ENCODE measurements around the gene PHKG2. TPM values are rescaled to one million over a fixed set of nuclear protein-coding genes. Genes with fewer than 3 reads are reported as not detected.

Gene PHKG2
- polyA plus RNA-seq, 2 of the 4 experiments (the other 2 are of a cell fraction): 28.0 to 37.3 TPM

DNA sequence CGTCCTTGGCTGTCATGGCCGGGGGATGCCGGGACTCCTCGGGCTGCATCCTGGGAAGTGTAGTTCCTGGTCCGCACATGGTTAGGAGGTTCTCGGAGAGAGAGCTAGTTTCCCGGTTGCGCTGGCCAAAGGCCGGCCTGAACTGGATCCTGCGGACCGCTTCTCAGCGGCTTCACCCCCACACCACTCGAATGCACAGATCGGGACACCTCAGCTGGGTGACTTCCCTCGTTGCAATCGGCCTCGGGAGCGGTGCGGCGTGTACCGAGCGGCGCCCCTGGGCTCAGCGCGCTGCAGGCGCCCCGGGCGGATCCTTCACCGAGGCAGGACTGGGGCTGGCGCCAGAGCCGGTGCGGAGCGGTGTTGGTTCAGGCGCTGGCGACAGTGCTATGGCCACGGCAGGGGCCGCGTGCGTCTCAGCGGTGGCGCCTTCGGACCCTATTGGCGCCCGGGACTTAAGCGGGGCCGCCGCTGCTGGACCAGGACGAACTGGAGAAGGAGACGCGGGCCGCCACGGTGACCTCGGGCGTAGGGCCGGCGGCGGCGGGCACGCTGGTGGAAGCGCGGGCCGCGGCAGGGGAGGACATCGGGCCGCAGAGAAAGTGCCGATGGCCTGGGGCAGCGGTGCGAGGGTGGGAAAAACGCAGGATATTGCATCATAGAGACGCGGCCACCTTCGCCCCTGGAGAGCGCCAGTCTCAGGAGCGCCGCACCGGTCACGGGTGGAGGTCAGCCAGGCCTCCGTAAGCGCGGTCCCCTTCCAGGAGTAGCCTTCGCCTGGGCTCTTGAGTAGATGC lies 27.4 kb downstream of the PHKG2 start (continued):
- peak; percentile 91; the same call in 1 of the 2 replicates for TF ChIP-seq MYC (IDR thresholded peaks at IDR 0.05; ENCODE audit: borderline replicate concordance, low read length)
- TF ChIP-seq FOSL2 (IDR thresholded peaks at IDR 0.05): no peak
- 0 out of 2 replicates have a peak, but pooled peaks have one; percentile 2 for TF ChIP-seq FOSL2 (CRISPR knock-in tag; IDR thresholded peaks at IDR 0.05)
- peak; percentile 71 for TF ChIP-seq POLR2A (IDR thresholded peaks at IDR 0.05; ENCODE audit: low read length)
- TF ChIP-seq MAFK (IDR thresholded peaks at IDR 0.05; ENCODE audit: partially characterized antibody): no peak
- TF ChIP-seq FOSB (CRISPR knock-in tag; IDR thresholded peaks at IDR 0.05): no peak
- TF ChIP-seq NR3C1 (IDR thresholded peaks at IDR 0.05): no peak
- 0 out of 2 replicates have a peak, but pooled peaks have one; percentile 27 for TF ChIP-seq RARB (CRISPR knock-in tag; IDR thresholded peaks at IDR 0.05)
- TF ChIP-seq, protein P1, sequence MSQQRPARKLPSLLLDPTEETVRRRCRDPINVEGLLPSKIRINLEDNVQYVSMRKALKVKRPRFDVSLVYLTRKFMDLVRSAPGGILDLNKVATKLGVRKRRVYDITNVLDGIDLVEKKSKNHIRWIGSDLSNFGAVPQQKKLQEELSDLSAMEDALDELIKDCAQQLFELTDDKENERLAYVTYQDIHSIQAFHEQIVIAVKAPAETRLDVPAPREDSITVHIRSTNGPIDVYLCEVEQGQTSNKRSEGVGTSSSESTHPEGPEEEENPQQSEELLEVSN (IDR thresholded peaks at IDR 0.05; ENCODE audit: borderline replicate concordance, low read depth): peak; percentile 84; the same call in 1 of the 2 replicates
- no peak for TF ChIP-seq RFX5 (IDR thresholded peaks at IDR 0.05)
- no peak for TF ChIP-seq HEYL (CRISPR knock-in tag; IDR thresholded peaks at IDR 0.05)
- TF ChIP-seq, protein P2, sequence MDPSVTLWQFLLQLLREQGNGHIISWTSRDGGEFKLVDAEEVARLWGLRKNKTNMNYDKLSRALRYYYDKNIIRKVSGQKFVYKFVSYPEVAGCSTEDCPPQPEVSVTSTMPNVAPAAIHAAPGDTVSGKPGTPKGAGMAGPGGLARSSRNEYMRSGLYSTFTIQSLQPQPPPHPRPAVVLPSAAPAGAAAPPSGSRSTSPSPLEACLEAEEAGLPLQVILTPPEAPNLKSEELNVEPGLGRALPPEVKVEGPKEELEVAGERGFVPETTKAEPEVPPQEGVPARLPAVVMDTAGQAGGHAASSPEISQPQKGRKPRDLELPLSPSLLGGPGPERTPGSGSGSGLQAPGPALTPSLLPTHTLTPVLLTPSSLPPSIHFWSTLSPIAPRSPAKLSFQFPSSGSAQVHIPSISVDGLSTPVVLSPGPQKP (IDR thresholded peaks at IDR 0.05; ENCODE audit: low read depth, low read length): no peak
- TF ChIP-seq JUN (IDR thresholded peaks at IDR 0.05): peak; percentile 89 to 97; a peak in 4 of 5 replicates
- no peak for TF ChIP-seq HOXB13 (CRISPR knock-in tag; IDR thresholded peaks at IDR 0.05; ENCODE audit: low read depth)
- 0 out of 2 replicates have a peak, but pooled peaks have one; percentile 31 for TF ChIP-seq HDAC2 (IDR thresholded peaks at IDR 0.05)
- no peak for TF ChIP-seq ZNF302 (CRISPR knock-in tag; IDR thresholded peaks at IDR 0.05)
- 0 out of 2 replicates have a peak, but pooled peaks have one; percentile 16 for TF ChIP-seq HOXA7 (CRISPR knock-in tag; IDR thresholded peaks at IDR 0.05)
- TF ChIP-seq RCOR1 (IDR thresholded peaks at IDR 0.05; ENCODE audit: low read depth, low read length): no peak

DNA sequence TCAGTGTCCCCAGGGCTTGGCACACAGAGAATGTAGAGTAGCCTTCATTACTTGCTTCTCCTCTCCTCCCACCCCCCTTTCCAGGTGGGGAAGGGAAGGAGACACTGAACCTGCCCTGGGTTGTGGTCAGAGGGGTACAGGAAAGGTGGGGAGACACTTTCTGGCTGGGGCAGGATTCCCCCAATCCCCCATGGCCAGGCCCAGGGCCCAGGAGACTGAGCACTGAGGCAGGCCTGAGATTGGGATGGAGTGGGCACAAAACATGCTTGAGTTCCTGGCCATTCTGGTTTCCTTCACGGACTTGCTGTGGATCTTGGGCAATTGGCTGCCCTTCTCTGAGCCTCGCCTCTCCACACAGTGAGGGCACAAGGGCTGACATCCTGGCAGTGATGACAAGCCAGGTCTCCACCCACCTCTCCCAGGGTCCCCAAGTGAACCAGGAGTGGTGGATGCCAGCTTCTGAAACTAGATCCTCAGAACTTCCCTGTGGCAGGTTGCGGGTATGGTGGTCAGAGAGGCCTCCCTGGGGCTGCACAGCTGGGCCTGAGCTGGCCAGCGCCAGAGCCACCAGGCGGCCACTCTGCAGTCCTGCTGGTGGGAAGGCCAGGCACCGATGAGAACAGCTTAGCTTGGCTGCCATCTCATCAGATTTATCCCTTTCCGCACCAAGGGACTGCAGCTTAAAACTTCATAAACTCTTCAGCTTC lies 29.5 kb downstream of the PHKG2 start:
- ChIA-PET CTCF (interaction anchor here (0.9 to 2.4 kb wide), 5 partner anchors 28 to 165 kb away, joined by 3 to 10 read pairs (median 3); no protein-coding TSS in a partner anchor), POLR2A (interaction anchor here (0.9 to 1.0 kb wide), 3 partner anchors 34 to 97 kb away, joined by 3 to 4 read pairs (median 3); no protein-coding TSS in a partner anchor)
- DNase-seq (ENCODE audit: low read depth in 1 of 2, low spot score in 1 of 2) (no peak), FAIRE-seq (no peak), ATAC-seq (no peak)
- Histone ChIP-seq H3K9me3 (no peaks in the 10 kb centered on the region), H3K4me2 (no peak overlapping the region), H3K27ac (no peak overlapping the region), H3K4me3 (no peak overlapping the region), H3K4me1 (peaks cover 11% of the 10 kb centered on the region)
- 98% methylated on average over 4 of the region's 7 CpGs for WGBS (ENCODE audit: missing lambda C conversion rate)
- TF ChIP-seq TFCP2L1 (CRISPR knock-in tag; IDR thresholded peaks at IDR 0.05) (no peak), PHF8 (IDR thresholded peaks at IDR 0.05; ENCODE audit: borderline replicate concordance, low read depth) (no peak), POLR2A (IDR thresholded peaks at IDR 0.05; ENCODE audit: low read length) (no peak; the same call in 1 of the 2 replicates), RNF2 (IDR thresholded peaks at IDR 0.05; ENCODE audit: borderline replicate concordance, low read depth) (no peak), MAFK (IDR thresholded peaks at IDR 0.05; ENCODE audit: partially characterized antibody) (no peak), CHD2 (IDR thresholded peaks at IDR 0.05; ENCODE audit: low read length, partially characterized antibody) (no peak)

Data from A549 (cell line).